ENCODE measurements around the gene NUP153.

DNA sequence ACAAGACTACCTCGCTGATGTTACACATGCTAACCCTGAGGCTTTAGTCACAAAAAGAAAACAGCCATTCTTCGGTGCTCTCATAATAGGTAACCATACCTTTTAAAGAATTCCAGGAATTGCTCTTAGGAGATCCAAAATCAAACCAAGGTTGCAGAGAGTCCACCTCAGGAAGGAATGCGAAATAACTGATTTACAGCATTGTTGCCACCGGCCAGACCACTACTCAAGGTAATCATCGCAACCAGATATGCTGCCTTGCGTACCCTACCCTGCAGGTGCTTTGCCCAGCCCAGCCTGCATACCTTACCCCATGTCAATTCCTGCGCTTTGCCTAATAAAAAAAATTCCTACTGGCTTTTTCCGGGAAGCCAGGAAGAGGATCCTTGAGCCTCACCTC, 27.0 kb downstream of the NUP153 start:
- TF ChIP-seq POLR2A (IDR thresholded peaks at IDR 0.05) = no peak
- TF ChIP-seq CTCF (IDR thresholded peaks at IDR 0.05) = no peak
- no peak for TF ChIP-seq POLR2AphosphoS5 (IDR thresholded peaks at IDR 0.05)

All from sigmoid colon (tissue), 4 donors.